ENCODE data around the gene USH1C. TPM values are rescaled to one million over a fixed set of nuclear protein-coding genes. Genes with fewer than 3 reads are reported as not detected.

Gene USH1C
- total and polyA plus RNA-seq, 4 donors: 0.09 to 1.3 (median 0.75) TPM

- Histone ChIP-seq H3K9ac (ENCODE audit: low read depth in 1 of 2, low read length in 2 of 2) (no peak overlapping the region), H3K4me3 (ENCODE audit: low read depth in 1 of 3, low read length in 3 of 3) (no peak overlapping the region), H3K9me3 (ENCODE audit: control insufficient read depth in 4 of 4, low read length in 3 of 4) (no peaks in the 10 kb centered on the region), H3K27me3 (ENCODE audit: control insufficient read depth in 4 of 4, insufficient read depth in 4 of 4, low read length in 3 of 4) (peaks cover 0 to 2% (median 0%) of the 10 kb centered on the region in 4 donors), H3K27ac (ENCODE audit: low read depth in 1 of 2, low read length in 2 of 2) (no peak overlapping the region), H3K4me1 (ENCODE audit: control insufficient read depth in 4 of 4, insufficient read depth in 4 of 4, low read length in 3 of 4) (peaks cover 0 to 5% (median under 1%) of the 10 kb centered on the region in 4 donors), H3K36me3 (ENCODE audit: control insufficient read depth in 4 of 4, insufficient read depth in 3 of 4, low read depth in 1 of 4, low read length in 3 of 4) (no peaks in the 10 kb centered on the region)
- no peak for DNase-seq (ENCODE audit: low spot score)
- TF ChIP-seq REST (IDR thresholded peaks at IDR 0.05) (no peak), FOXA2 (IDR thresholded peaks at IDR 0.05) (no peak), HNF4A (conservative IDR thresholded peaks at IDR 0.05) (no peak), JUND (IDR thresholded peaks at IDR 0.05) (no peak), TAF1 (conservative IDR thresholded peaks at IDR 0.05) (no peak)
- 47% methylated on average over 3 of the region's 3 CpGs for WGBS
Measured at GRCh38 chr11:17472467-17472866, 71.7 kb downstream of the USH1C start.

GRCh38 chr11:17471501-17471900, 72.7 kb downstream of the USH1C start:
- no peak overlapping the region for H3K9ac ChIP-seq (ENCODE audit: low read depth in 1 of 2, low read length in 2 of 2)
- peaks cover 0 to 4% (median under 1%) of the 10 kb centered on the region in 4 donors for H3K4me1 ChIP-seq (ENCODE audit: control insufficient read depth in 4 of 4, insufficient read depth in 4 of 4, low read length in 3 of 4)
- no peak for DNase-seq (ENCODE audit: low spot score)
- H3K4me3 ChIP-seq (ENCODE audit: low read depth in 1 of 3, low read length in 3 of 3): no peak overlapping the region
- no peaks in the 10 kb centered on the region for H3K9me3 ChIP-seq (ENCODE audit: control insufficient read depth in 4 of 4, low read length in 3 of 4)
- 73% methylated on average over 3 of the region's 3 CpGs for WGBS
- TF ChIP-seq RAD21 (IDR thresholded peaks at IDR 0.05) (peak; percentile 30 to 55), REST (IDR thresholded peaks at IDR 0.05) (no peak)
- H3K27me3 ChIP-seq (ENCODE audit: control insufficient read depth in 4 of 4, insufficient read depth in 4 of 4, low read length in 3 of 4): peaks cover 0 to 2% (median 0%) of the 10 kb centered on the region in 4 donors
- no peak overlapping the region for H3K27ac ChIP-seq (ENCODE audit: low read depth in 1 of 2, low read length in 2 of 2)
- H3K36me3 ChIP-seq (ENCODE audit: control insufficient read depth in 4 of 4, insufficient read depth in 3 of 4, low read depth in 1 of 4, low read length in 3 of 4): no peaks in the 10 kb centered on the region

GRCh38 chr11:17469998-17470397, 74.2 kb downstream of the USH1C start:
- Histone ChIP-seq H3K4me3 (ENCODE audit: low read depth in 1 of 3, low read length in 3 of 3) (no peak overlapping the region), H3K27me3 (ENCODE audit: control insufficient read depth in 4 of 4, insufficient read depth in 4 of 4, low read length in 3 of 4) (peaks cover 0 to 2% (median 0%) of the 10 kb centered on the region in 4 donors), H3K36me3 (ENCODE audit: control insufficient read depth in 4 of 4, insufficient read depth in 3 of 4, low read depth in 1 of 4, low read length in 3 of 4) (no peaks in the 10 kb centered on the region), H3K27ac (ENCODE audit: low read depth in 1 of 2, low read length in 2 of 2) (no peak overlapping the region), H3K9ac (ENCODE audit: low read depth in 1 of 2, low read length in 2 of 2) (no peak overlapping the region), H3K9me3 (ENCODE audit: control insufficient read depth in 4 of 4, low read length in 3 of 4) (no peaks in the 10 kb centered on the region), H3K4me1 (ENCODE audit: control insufficient read depth in 4 of 4, insufficient read depth in 4 of 4, low read length in 3 of 4) (no peaks in the 10 kb centered on the region)
- DNase-seq (ENCODE audit: low spot score): no peak
- TF ChIP-seq JUND (IDR thresholded peaks at IDR 0.05) (no peak), TAF1 (conservative IDR thresholded peaks at IDR 0.05) (no peak), NR2F2 (IDR thresholded peaks at IDR 0.05) (no peak), SP1 (IDR thresholded peaks at IDR 0.05) (no peak), REST (IDR thresholded peaks at IDR 0.05) (no peak)
- 94% methylated on average over 6 of the region's 6 CpGs for WGBS
